Neutrophil (primary cell): ENCODE measurements around the gene RGS4.

Experiments
- H3K27ac ChIP-seq: fragments of 200-600 bp; sonication (generic); 2 replicates; pipeline ENCODE4 v1.5.1; 2016; ENCODE audit warnings: mild to moderate bottlenecking, moderate library complexity
- H3K27me3 ChIP-seq: fragments of 200-600 bp; sonication (generic); 2 replicates; pipeline ENCODE4 v1.6.0; 2016; ENCODE audit warnings: mild to moderate bottlenecking
- H3K36me3 ChIP-seq: fragments of 200-600 bp; sonication (generic); 2 replicates; pipeline ENCODE4 v1.5.1; 2017
- H3K4me1 ChIP-seq, 2 experiments: fragments of 200-600 bp in 1 of 2; sonication (generic) in 1 of 2; 1 replicate in 1 of 2; 2 replicates in 1 of 2; pipeline versions ENCODE4 v1.5.1 to v1.6.1; 2013 to 2016; ENCODE audit warnings: low read depth in 1 of 2, low read length in 1 of 2, mild to moderate bottlenecking in 1 of 2, moderate library complexity in 1 of 2; ENCODE audit not compliant: control insufficient read depth in 1 of 2, insufficient read depth in 1 of 2
- H3K4me3 ChIP-seq, 2 experiments: fragments of 200-600 bp in 1 of 2; sonication (generic) in 1 of 2; 1 replicate in 1 of 2; 2 replicates in 1 of 2; pipeline ENCODE4 v1.5.1; 2013 to 2016; ENCODE audit warnings: low read depth in 1 of 2, low read length in 1 of 2, mild to moderate bottlenecking in 1 of 2, moderate library complexity in 1 of 2
- H3K9me3 ChIP-seq: fragments of 200-600 bp; sonication (generic); 2 replicates; pipeline ENCODE4 v1.5.1; 2016
- CTCF ChIP-seq: fragments of 200-600 bp; sonication (generic); IDR thresholded peaks from 2 replicates; pipeline ENCODE4 v1.5.1; 2016; ENCODE audit warnings: antibody characterized with exemption

RGS4 gene

GRCh38 chr1:163120372-163120771, 51.2 kb downstream of the RGS4 start:
- H3K27me3 ChIP-seq: no peaks in the 10 kb centered on the region
- H3K9me3 ChIP-seq: no peaks in the 10 kb centered on the region
- TF ChIP-seq CTCF: no peak
- no peaks in the 10 kb centered on the region for H3K36me3 ChIP-seq
- H3K27ac ChIP-seq: no peak overlapping the region
- H3K4me3 ChIP-seq: no peak overlapping the region
- H3K4me1 ChIP-seq: no peaks in the 10 kb centered on the region

GRCh38 chr1:163124812-163125211, 55.7 kb downstream of the RGS4 start:
- Histone ChIP-seq H3K4me1 (no peaks in the 10 kb centered on the region), H3K4me3 (no peak overlapping the region), H3K27ac (no peak overlapping the region), H3K27me3 (no peaks in the 10 kb centered on the region), H3K36me3 (no peaks in the 10 kb centered on the region), H3K9me3 (no peaks in the 10 kb centered on the region)
- TF ChIP-seq CTCF: no peak
